ENCODE measurements around the gene KCNAB1. TPM values are rescaled to one million over a fixed set of nuclear protein-coding genes. Genes with fewer than 3 reads are reported as not detected.

The KCNAB1 gene
- total and polyA plus RNA-seq, 12 donors, result 1.4 to 5.0 (median 2.5) TPM

- no peaks in the 10 kb centered on the region for H3K36me3 ChIP-seq
- DNase-seq, result no peak
- no peak for TF ChIP-seq CTCF (IDR thresholded peaks at IDR 0.05)
- no peak overlapping the region for H3K27ac ChIP-seq
- H3K27me3 ChIP-seq, result no peaks in the 10 kb centered on the region
- no peaks in the 10 kb centered on the region for H3K9me3 ChIP-seq
- H3K4me3 ChIP-seq, result no peak overlapping the region
- 52 to 55% methylated on average over 3 of the region's 3 CpGs for WGBS, 2 donors
- H3K4me1 ChIP-seq, result peaks cover 0 to 5% (median 0%) of the 10 kb centered on the region in 9 donors
- no peak for ATAC-seq
- intact Hi-C loops (cut with DNase I), result no loop called here
Observed at GRCh38 chr3:156404217-156404616, 283.8 kb downstream of the KCNAB1 start.

GRCh38 chr3:156406393-156406792 is 286.0 kb downstream of the KCNAB1 start:
- Histone ChIP-seq H3K4me3 (no peak overlapping the region), H3K4me1 (peaks cover 0 to 3% (median 0%) of the 10 kb centered on the region in 9 donors), H3K27ac (no peak overlapping the region), H3K27me3 (no peaks in the 10 kb centered on the region), H3K9me3 (no peaks in the 10 kb centered on the region), H3K36me3 (no peaks in the 10 kb centered on the region)
- no peak for ATAC-seq
- TF ChIP-seq CTCF (IDR thresholded peaks at IDR 0.05), result no peak
- DNase-seq, result no peak
- intact Hi-C loops (cut with DNase I), result no loop called here

GRCh38 chr3:156407617-156408225 is 287.3 kb downstream of the KCNAB1 start:
- intact Hi-C loops (cut with DNase I), result no loop called here
- 85 to 88% methylated on average over 11 of the region's 11 CpGs for WGBS, 2 donors
- no peak for TF ChIP-seq CTCF (IDR thresholded peaks at IDR 0.05)
- Histone ChIP-seq H3K27me3 (no peaks in the 10 kb centered on the region), H3K4me1 (peaks cover 0 to 4% (median 0%) of the 10 kb centered on the region in 9 donors), H3K9me3 (no peaks in the 10 kb centered on the region), H3K36me3 (no peaks in the 10 kb centered on the region), H3K27ac (no peak overlapping the region), H3K4me3 (no peak overlapping the region)
- DNase-seq (no peak), ATAC-seq (no peak)

- no peak overlapping the region for H3K27ac ChIP-seq
- WGBS, 2 donors, result 74 to 83% methylated on average over 3 of the region's 3 CpGs
- H3K27me3 ChIP-seq, result no peaks in the 10 kb centered on the region
- ATAC-seq (no peak), DNase-seq (no peak)
- no peaks in the 10 kb centered on the region for H3K36me3 ChIP-seq
- peaks cover 0 to 15% (median 0%) of the 10 kb centered on the region in 9 donors for H3K4me1 ChIP-seq
- H3K9me3 ChIP-seq, result no peaks in the 10 kb centered on the region
- no peak overlapping the region for H3K4me3 ChIP-seq
- intact Hi-C loops (cut with DNase I), result no loop called here
- TF ChIP-seq CTCF (IDR thresholded peaks at IDR 0.05), result no peak
Observed at GRCh38 chr3:156409694-156410093, 289.3 kb downstream of the KCNAB1 start.
